Chondrocyte (in vitro differentiated cells): ENCODE results near the gene OR10J1. TPM values are rescaled to one million over a fixed set of nuclear protein-coding genes. Genes with fewer than 3 reads are reported as not detected.

Experiments used
- DNase-seq: peaks from one replicate; pipeline ENCODE4 v3.0.0; 2021; ENCODE audit warnings: mixed read lengths, low spot score
- H3K27ac Mint-ChIP-seq: one replicate; pipeline ENCODE4 v1.8.0; 2021; ENCODE audit warnings: mild to moderate bottlenecking, moderate library complexity, mixed read lengths; ENCODE audit not compliant: unreplicated experiment
- H3K27me3 Mint-ChIP-seq: 2 replicates; pipeline ENCODE4 v1.8.0; 2021; ENCODE audit warnings: low read depth, mixed read lengths
- H3K36me3 Mint-ChIP-seq: 2 replicates; pipeline ENCODE4 v1.8.0; 2021; ENCODE audit warnings: low read depth, mixed read lengths
- H3K4me1 Mint-ChIP-seq: 2 replicates; pipeline ENCODE4 v1.8.0; 2021; ENCODE audit warnings: low read depth, mild to moderate bottlenecking, mixed read lengths
- H3K4me3 Mint-ChIP-seq: one replicate; pipeline ENCODE4 v1.8.0; 2021; ENCODE audit warnings: mild to moderate bottlenecking, moderate library complexity, mixed read lengths; ENCODE audit not compliant: unreplicated experiment
- H3K9me3 Mint-ChIP-seq: 2 replicates; pipeline ENCODE4 v1.8.0; 2021; ENCODE audit warnings: low read depth, mixed read lengths
- long read RNA-seq: library from polyadenylated mRNA; stranded (forward); transcript quantifications from one replicate; pipeline ENCODE4 v2.0.0, GENCODE V29; 2021
- total RNA-seq: library from RNA; stranded (reverse); gene quantifications from 3 replicates; pipeline ENCODE4 v1.2.1, GENCODE V29; 2021
- TF ChIP-seq, protein P1 (sequence below): fragments of 200-600 bp; sonication (generic); IDR thresholded peaks from 2 replicates; pipeline ENCODE4 v1.5.0; 2021; ENCODE audit warnings: antibody characterized with exemption, mild to moderate bottlenecking, moderate library complexity

OR10J1 gene, protein sequence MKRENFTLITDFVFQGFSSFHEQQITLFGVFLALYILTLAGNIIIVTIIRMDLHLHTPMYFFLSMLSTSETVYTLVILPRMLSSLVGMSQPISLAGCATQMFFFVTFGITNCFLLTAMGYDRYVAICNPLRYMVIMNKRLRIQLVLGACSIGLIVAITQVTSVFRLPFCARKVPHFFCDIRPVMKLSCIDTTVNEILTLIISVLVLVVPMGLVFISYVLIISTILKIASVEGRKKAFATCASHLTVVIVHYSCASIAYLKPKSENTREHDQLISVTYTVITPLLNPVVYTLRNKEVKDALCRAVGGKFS
- total RNA-seq: not detected in 3 replicates
- long read RNA-seq: 0 reads

DNA sequence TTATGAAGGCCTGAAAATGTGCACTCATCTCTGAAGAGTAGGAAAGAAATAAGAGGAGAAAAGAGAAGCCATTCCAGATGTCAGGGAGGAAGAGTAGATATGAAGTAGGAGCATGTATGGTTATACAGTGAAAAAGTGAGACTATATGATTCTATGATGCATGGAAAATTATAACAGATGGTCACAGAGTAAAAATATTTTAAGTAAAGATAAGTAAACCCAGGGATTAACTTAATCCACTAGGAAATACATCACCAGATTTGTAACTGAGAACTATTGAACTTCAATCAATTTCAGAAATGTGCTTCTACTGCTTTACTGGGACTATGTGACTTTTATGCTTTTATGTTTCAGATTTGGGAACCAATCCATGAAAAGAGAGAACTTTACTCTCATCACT is at the start of gene OR10J1:
Gene OR10J1 (plus strand): TSS at position 301 of the 400 bp plus-strand sequence. CDS start 70 bp downstream, at position 371.
- H3K4me1 Mint-ChIP-seq: no peaks in the 10 kb centered on the region
- TF ChIP-seq, protein P1, sequence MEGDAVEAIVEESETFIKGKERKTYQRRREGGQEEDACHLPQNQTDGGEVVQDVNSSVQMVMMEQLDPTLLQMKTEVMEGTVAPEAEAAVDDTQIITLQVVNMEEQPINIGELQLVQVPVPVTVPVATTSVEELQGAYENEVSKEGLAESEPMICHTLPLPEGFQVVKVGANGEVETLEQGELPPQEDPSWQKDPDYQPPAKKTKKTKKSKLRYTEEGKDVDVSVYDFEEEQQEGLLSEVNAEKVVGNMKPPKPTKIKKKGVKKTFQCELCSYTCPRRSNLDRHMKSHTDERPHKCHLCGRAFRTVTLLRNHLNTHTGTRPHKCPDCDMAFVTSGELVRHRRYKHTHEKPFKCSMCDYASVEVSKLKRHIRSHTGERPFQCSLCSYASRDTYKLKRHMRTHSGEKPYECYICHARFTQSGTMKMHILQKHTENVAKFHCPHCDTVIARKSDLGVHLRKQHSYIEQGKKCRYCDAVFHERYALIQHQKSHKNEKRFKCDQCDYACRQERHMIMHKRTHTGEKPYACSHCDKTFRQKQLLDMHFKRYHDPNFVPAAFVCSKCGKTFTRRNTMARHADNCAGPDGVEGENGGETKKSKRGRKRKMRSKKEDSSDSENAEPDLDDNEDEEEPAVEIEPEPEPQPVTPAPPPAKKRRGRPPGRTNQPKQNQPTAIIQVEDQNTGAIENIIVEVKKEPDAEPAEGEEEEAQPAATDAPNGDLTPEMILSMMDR: no peak
- H3K36me3 Mint-ChIP-seq: no peaks in the 10 kb centered on the region
- peaks cover 14% of the 10 kb centered on the region for H3K27me3 Mint-ChIP-seq
- no peak within 1 kb of the TSS for H3K27ac Mint-ChIP-seq
- H3K9me3 Mint-ChIP-seq: no peaks in the 10 kb centered on the region
- no peak for DNase-seq
- H3K4me3 Mint-ChIP-seq: no peak within 1 kb of the TSS

DNA sequence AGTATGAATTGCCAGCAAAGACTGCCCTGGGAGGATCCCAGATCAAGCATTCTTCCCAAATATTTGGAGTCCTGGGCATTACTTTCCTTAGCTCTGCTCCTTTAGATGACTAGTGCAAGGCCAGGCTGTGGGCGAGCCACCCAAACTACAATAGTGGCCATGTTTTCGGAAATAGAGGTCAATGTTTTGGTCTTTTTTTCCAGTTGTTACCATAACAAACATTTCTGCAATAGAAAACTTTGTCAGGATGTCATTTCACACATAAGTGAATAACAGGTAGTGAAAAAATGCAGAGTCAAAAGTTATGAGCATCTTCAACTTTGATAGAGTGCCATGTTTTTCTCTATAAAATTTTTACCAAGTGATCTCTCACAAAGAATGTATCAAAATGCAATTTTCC is 32.7 kb upstream of the OR10J1 start:
- TF ChIP-seq, protein P1: no peak
- Mint-ChIP-seq H3K36me3 (no peaks in the 10 kb centered on the region), H3K4me1 (no peaks in the 10 kb centered on the region), H3K4me3 (no peak overlapping the region), H3K27me3 (peaks cover 4% of the 10 kb centered on the region), H3K27ac (no peak overlapping the region), H3K9me3 (peaks cover 12% of the 10 kb centered on the region)
- no peak for DNase-seq

DNA sequence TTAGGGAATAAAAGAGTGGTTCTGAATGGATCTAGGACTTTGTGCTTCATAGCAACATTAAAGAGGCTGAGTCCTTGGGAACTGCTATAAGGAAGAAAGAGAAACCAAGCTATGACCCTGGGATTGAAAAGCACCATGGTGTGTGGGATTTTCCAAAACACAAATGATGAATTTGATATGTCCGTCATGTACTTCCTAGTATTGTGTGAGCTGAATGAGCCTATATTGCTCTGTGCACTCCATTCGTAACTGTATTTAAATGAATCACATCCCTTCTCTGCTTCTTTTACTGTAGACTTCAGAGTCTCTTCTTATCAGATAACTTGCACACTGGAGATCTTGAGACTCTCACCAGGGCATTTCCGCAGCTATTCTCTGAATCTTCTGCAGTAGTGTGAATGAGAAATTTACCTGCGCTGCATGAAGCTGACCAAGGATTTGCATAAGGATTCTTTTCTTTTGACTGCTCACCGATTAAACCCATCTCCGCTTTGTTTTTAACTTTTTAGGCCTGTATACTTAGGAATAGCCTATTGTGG is 30.6 kb upstream of the OR10J1 start:
- Mint-ChIP-seq H3K9me3 (peaks cover 13% of the 10 kb centered on the region), H3K27ac (no peak overlapping the region), H3K4me1 (no peaks in the 10 kb centered on the region), H3K27me3 (no peaks in the 10 kb centered on the region), H3K4me3 (no peak overlapping the region), H3K36me3 (no peaks in the 10 kb centered on the region)
- DNase-seq: no peak
- TF ChIP-seq, protein P1: no peak

DNA sequence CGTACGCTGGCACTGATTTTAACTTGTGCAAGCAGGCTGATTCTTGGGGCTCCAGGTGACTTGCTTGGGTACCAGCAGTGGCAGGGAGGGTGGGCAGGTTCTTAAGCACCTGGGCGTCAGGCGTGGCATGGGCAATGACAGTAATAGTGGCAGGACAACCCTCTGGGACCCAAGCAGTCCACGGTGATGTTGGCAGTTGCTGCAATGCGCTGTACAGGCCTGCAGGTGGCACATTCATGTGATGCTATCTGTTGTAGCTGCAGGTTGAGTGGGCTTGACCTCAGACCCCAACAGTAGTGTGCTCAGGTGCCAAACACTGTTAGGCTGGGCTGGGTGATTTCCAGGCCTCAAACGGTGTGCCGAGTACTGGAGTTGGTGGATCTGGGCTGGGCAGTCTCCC is 17.7 kb upstream of the OR10J1 start:
- DNase-seq: peak; percentile 55
- H3K36me3 Mint-ChIP-seq: peaks cover 3% of the 10 kb centered on the region
- no peak overlapping the region for H3K27ac Mint-ChIP-seq
- H3K27me3 Mint-ChIP-seq: no peaks in the 10 kb centered on the region
- peaks cover 27% of the 10 kb centered on the region for H3K9me3 Mint-ChIP-seq
- H3K4me3 Mint-ChIP-seq: no peak overlapping the region
- H3K4me1 Mint-ChIP-seq: no peaks in the 10 kb centered on the region
- TF ChIP-seq, protein P1: peak; percentile 21

DNA sequence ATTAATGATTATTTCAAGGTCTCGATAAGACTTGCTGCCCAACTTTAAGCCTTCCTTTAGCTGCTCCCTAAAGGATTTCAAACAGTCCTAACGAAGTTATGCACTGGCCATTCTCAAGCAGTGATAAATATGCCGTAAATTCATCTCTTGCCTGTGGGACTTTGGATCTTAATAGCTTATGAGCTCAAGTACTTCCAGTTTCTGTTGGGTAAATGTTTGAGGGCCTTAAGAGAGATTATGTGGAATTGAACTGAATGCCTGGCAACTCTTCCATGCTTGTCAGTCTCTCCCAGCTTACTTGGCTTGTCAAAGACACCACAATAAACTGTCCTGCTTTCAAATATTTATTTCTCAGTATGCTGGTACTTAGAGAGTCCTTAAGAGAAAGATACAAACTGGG is 11.0 kb upstream of the OR10J1 start:
- TF ChIP-seq, protein P1: no peak
- H3K27ac Mint-ChIP-seq: no peak overlapping the region
- H3K36me3 Mint-ChIP-seq: no peaks in the 10 kb centered on the region
- H3K4me1 Mint-ChIP-seq: peaks cover 14% of the 10 kb centered on the region
- H3K27me3 Mint-ChIP-seq: peaks cover under 1% of the 10 kb centered on the region
- no peak for DNase-seq
- peaks cover 4% of the 10 kb centered on the region for H3K9me3 Mint-ChIP-seq
- H3K4me3 Mint-ChIP-seq: no peak overlapping the region
